ENCODE results near the gene AP3S2. TPM values are rescaled to one million over a fixed set of nuclear protein-coding genes. Genes with fewer than 3 reads are reported as not detected.
"Not testable (repeated sequence)": the region's sequence is repeated elsewhere in the genome, so short reads cannot be mapped to it uniquely, and the experiment has no call there.

The AP3S2 gene
- total RNA-seq, 1 donor from 2014 or later, result 20.6 TPM

DNA sequence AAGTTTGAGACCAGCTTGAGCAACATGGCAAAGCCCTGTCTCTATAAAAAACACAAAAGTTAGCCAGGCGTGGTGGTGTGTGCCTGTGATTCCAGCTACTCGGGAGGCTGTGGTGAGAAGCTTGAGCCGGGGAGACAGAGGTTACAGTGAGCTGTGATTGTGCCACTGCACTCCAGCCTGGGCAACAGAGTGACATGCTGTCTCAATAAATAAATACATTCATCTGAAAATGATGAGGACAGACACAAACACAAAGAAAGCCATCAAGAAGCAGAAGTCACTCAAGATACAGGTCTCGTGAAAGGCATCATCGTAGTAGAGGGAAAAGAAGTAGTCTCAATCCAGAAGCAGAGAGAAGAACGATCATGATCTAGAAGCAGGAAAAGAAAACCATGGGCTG lies 18.1 kb downstream of the AP3S2 start:
- DNase-seq (ENCODE audit: low spot score), result no peak
- H3K36me3 Mint-ChIP-seq (ENCODE audit: low read depth), result peaks cover 27% of the 10 kb centered on the region
- no peaks in the 10 kb centered on the region for H3K9me3 Mint-ChIP-seq
- H3K4me1 Mint-ChIP-seq (ENCODE audit: low read depth), result peaks cover 4% of the 10 kb centered on the region
- H3K4me3 Mint-ChIP-seq (ENCODE audit: low read depth), result no peak overlapping the region
- no peak overlapping the region for H3K27ac Mint-ChIP-seq
- intact Hi-C loops (cut with micrococcal nuclease), result loop anchor here (1.0 to 2.0 kb wide), 2 partner anchors 115 to 135 kb away; no protein-coding TSS in a partner anchor
- H3K27me3 Mint-ChIP-seq (ENCODE audit: low read depth), result no peaks in the 10 kb centered on the region

DNA sequence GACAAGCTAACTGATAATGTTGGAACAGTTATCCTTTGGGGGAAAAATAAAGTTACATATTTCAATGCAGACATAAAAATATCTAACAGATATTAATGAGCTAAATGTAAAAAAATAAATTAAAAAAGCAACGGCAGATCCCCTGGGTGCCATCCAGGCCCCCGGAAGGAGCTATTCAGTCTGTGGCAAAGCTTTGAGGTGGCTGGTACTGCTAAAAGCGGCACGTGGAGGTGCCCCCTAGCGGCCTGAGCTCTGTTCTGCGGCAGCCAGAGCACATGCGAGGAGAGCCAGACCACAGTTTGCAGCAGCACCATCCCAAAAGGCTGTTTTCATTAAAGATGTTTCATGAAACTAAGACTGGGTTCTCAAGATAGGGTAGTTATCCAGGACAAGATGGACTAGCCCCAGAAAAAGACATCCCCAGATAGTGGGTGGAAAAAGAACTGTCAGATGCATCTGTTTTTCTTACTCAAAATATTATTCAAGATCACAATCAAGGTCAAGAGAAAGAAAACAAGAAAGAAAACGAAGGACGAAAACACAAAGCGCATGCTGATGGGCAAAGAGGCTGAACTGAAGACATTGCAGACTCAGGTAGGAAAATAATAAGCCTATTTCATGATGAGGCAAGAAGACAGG lies 18.7 kb downstream of the AP3S2 start:
- Mint-ChIP-seq H3K36me3 (ENCODE audit: low read depth) (peaks cover 33% of the 10 kb centered on the region), H3K4me3 (ENCODE audit: low read depth) (no peak overlapping the region), H3K27ac (no peak overlapping the region), H3K27me3 (ENCODE audit: low read depth) (no peaks in the 10 kb centered on the region), H3K9me3 (no peaks in the 10 kb centered on the region), H3K4me1 (ENCODE audit: low read depth) (peaks cover 4% of the 10 kb centered on the region)
- intact Hi-C loops (cut with micrococcal nuclease), result loop anchor here (1.0 to 2.0 kb wide), 2 partner anchors 115 to 134 kb away; no protein-coding TSS in a partner anchor
- DNase-seq (ENCODE audit: low spot score), result peak; percentile 69

DNA sequence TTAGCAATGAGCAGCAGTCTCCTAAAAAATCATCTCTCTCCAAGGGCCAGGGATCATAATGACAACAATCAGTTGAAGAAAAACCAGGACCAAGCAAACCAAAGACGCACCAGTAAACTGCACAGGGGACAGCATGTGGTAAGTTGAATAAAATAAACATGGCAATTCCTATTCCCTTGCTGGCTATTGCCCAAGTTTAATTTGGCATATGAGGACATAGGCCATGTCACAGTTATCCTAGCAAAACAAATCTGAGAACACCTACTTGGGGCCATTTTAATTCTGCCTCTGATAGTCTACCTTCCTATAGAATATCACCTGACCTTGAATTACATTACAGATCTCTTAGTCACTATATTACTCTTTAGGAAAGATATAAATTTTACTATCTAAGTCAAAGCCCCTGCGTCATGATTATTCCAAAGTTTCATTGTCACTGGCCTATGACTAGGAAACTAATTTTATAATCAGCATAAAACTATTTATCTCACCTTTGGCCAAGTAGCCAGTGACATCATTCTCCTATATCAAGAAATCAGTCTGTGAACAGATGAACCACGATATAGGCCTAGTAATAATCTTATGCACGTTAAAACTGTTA lies 23.0 kb downstream of the AP3S2 start:
- Mint-ChIP-seq H3K27me3 (ENCODE audit: low read depth) (no peaks in the 10 kb centered on the region), H3K4me3 (ENCODE audit: low read depth) (no peak overlapping the region), H3K4me1 (ENCODE audit: low read depth) (peaks cover 4% of the 10 kb centered on the region), H3K9me3 (no peaks in the 10 kb centered on the region), H3K27ac (no peak overlapping the region), H3K36me3 (ENCODE audit: low read depth) (peaks cover 28% of the 10 kb centered on the region)
- no peak for DNase-seq (ENCODE audit: low spot score)
- intact Hi-C loops (cut with micrococcal nuclease), result no loop called here

DNA sequence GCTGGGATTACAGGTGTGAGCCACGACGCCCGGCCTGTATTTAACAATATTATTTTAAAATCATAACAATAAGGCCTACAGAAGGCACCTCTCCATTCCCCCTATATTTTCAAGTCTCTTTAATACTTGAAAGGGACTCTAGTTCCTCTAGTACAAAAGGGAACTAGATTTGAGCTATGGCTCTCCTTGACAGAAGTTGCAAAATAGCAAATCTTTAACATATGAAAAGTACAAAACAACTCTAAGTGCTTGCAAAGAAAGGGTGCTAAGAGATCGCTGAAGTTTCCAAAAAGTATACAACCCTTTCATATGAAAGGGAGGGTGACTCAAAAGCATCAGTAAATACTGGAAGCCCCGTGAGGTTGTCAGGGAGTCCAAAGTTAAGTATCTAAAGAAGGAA lies 23.8 kb downstream of the AP3S2 start:
- Mint-ChIP-seq H3K4me3 (ENCODE audit: low read depth) (no peak overlapping the region), H3K27ac (no peak overlapping the region), H3K9me3 (no peaks in the 10 kb centered on the region), H3K36me3 (ENCODE audit: low read depth) (peaks cover 23% of the 10 kb centered on the region), H3K4me1 (ENCODE audit: low read depth) (peaks cover under 1% of the 10 kb centered on the region), H3K27me3 (ENCODE audit: low read depth) (no peaks in the 10 kb centered on the region)
- no peak for DNase-seq (ENCODE audit: low spot score)
- intact Hi-C loops (cut with micrococcal nuclease), result no loop called here

DNA sequence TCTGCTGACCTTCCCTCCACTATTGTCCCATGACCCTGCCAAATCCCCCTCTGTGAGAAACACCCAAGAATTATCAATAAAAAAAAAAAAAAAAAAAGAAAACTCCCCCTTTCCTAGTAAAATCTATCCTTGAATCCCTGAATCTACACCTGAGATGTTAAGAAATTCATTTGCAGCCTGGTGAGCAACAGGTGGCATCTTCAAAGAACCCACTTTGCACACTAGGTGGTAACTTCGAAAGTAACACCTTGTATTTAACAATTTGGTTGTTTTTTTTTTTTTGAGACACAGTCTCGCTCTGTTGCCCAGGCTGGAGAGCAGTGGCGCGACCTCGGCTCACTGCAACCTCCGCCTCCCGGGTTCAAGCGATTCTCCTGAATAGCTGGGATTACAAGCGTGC lies 24.3 kb downstream of the AP3S2 start:
- H3K4me1 Mint-ChIP-seq (ENCODE audit: low read depth); H3K27me3 Mint-ChIP-seq (ENCODE audit: low read depth); intact Hi-C loops (cut with micrococcal nuclease); DNase-seq (ENCODE audit: low spot score); H3K27ac Mint-ChIP-seq; H3K4me3 Mint-ChIP-seq (ENCODE audit: low read depth); H3K9me3 Mint-ChIP-seq: not testable (repeated sequence)
- H3K36me3 Mint-ChIP-seq (ENCODE audit: low read depth), result peaks cover 22% of the 10 kb centered on the region

DNA sequence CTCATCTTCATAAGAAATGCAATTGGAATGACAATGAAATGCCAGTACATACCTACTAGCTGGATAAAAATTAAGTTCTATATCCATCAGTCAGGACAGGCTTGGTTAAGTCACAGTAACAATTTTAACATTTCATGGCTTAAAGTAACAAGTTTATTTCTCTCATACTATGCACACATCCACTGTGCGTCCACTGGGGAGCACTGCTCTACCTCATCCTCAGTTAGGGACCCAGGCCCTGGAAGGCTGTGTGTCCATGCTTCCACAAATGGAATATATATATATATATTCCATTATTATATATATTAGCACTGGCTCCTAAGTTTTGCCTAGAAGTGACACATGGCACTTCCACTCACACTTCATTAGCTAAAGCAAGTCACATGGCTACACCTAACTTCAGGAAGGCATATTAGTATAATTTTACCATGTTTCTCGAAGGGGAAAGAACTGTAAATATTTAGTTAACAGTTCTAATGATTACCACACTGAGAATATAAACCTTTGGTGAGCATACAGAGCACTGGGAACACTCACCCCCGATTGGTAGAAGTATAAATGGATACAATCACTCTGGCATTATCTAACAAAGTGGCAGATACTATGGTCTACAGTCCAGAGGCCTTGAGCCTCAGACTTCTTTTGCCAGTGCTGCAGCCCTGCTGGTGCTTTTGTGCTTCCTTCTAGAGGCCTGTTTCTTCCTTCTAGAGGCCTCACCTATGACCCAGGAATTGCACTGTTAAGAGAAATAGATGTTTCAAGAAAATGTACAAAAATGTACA lies 28.6 kb downstream of the AP3S2 start:
- no peak overlapping the region for H3K4me3 Mint-ChIP-seq (ENCODE audit: low read depth)
- H3K27ac Mint-ChIP-seq, result no peak overlapping the region
- intact Hi-C loops (cut with micrococcal nuclease), result no loop called here
- no peaks in the 10 kb centered on the region for H3K27me3 Mint-ChIP-seq (ENCODE audit: low read depth)
- H3K9me3 Mint-ChIP-seq, result no peaks in the 10 kb centered on the region
- H3K36me3 Mint-ChIP-seq (ENCODE audit: low read depth), result peaks cover 22% of the 10 kb centered on the region
- peaks cover 8% of the 10 kb centered on the region for H3K4me1 Mint-ChIP-seq (ENCODE audit: low read depth)
- DNase-seq (ENCODE audit: low spot score), result no peak

DNA sequence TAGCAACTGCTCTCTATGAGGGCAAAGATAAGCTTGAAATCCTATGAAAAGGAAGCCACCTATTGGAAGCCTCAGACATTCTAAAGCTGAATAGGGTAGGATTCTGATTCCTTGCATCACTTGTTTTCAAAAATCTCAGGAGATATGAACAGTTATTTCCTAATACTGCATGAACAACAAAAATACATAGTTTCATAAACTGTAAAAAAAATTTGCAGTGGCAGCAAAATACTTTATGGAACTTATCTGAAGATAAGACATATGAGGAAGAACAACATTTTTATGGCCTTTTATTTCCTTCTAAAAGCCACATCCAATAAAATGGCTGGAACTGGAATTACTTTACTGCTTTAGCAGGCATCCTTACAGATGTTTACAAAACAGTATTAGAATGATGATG lies 29.9 kb downstream of the AP3S2 start:
- peaks cover 9% of the 10 kb centered on the region for H3K4me1 Mint-ChIP-seq (ENCODE audit: low read depth)
- H3K27me3 Mint-ChIP-seq (ENCODE audit: low read depth), result no peaks in the 10 kb centered on the region
- DNase-seq (ENCODE audit: low spot score), result no peak
- H3K4me3 Mint-ChIP-seq (ENCODE audit: low read depth), result no peak overlapping the region
- peaks cover 19% of the 10 kb centered on the region for H3K36me3 Mint-ChIP-seq (ENCODE audit: low read depth)
- no peak overlapping the region for H3K27ac Mint-ChIP-seq
- H3K9me3 Mint-ChIP-seq, result no peaks in the 10 kb centered on the region
- intact Hi-C loops (cut with micrococcal nuclease), result no loop called here

DNA sequence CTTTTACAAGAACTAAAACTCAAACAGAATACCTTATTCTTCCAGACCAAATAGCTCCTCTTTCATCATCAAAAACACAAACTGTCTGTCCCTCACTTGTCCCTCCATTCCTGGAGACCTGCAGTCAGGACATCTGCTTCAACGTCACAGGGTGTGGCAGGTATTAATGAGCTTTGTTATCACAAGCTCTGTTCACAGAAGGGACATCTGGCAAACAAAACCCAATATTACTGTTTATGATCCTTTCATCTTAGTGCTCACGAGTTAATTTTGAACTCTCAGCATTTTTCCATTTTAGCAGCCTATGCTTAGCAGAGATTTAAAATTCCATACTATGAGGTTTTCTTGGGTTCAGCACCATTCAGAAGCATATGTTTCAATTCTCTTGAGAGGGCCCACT lies 32.9 kb downstream of the AP3S2 start:
- Mint-ChIP-seq H3K4me1 (ENCODE audit: low read depth) (peaks cover 9% of the 10 kb centered on the region), H3K4me3 (ENCODE audit: low read depth) (no peak overlapping the region), H3K36me3 (ENCODE audit: low read depth) (peaks cover 28% of the 10 kb centered on the region), H3K27ac (no peak overlapping the region), H3K9me3 (no peaks in the 10 kb centered on the region), H3K27me3 (ENCODE audit: low read depth) (no peaks in the 10 kb centered on the region)
- intact Hi-C loops (cut with micrococcal nuclease), result no loop called here
- no peak for DNase-seq (ENCODE audit: low spot score)

DNA sequence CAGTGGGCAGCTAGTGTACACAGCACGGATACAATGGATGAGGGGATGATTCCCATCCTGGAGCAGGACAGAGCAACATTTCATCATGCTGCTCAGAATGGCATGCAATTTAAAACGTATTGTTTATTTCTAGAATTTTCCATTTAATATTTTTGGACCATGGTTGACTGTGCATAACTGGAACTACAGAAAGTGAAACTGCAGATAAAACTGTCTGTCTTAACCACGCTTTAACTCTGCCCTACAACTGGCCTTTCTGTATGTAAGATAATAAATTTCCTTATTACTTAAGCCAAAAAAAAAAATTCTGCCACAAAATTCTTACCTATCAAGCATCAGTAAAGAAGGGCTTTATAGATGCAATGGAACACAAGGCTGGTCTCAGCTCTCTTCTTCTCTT lies 33.4 kb downstream of the AP3S2 start:
- intact Hi-C loops (cut with micrococcal nuclease), result no loop called here
- no peak overlapping the region for H3K27ac Mint-ChIP-seq
- no peaks in the 10 kb centered on the region for H3K9me3 Mint-ChIP-seq
- H3K4me3 Mint-ChIP-seq (ENCODE audit: low read depth), result no peak overlapping the region
- H3K27me3 Mint-ChIP-seq (ENCODE audit: low read depth), result no peaks in the 10 kb centered on the region
- DNase-seq (ENCODE audit: low spot score), result no peak
- peaks cover 9% of the 10 kb centered on the region for H3K4me1 Mint-ChIP-seq (ENCODE audit: low read depth)
- H3K36me3 Mint-ChIP-seq (ENCODE audit: low read depth), result peaks cover 24% of the 10 kb centered on the region

DNA sequence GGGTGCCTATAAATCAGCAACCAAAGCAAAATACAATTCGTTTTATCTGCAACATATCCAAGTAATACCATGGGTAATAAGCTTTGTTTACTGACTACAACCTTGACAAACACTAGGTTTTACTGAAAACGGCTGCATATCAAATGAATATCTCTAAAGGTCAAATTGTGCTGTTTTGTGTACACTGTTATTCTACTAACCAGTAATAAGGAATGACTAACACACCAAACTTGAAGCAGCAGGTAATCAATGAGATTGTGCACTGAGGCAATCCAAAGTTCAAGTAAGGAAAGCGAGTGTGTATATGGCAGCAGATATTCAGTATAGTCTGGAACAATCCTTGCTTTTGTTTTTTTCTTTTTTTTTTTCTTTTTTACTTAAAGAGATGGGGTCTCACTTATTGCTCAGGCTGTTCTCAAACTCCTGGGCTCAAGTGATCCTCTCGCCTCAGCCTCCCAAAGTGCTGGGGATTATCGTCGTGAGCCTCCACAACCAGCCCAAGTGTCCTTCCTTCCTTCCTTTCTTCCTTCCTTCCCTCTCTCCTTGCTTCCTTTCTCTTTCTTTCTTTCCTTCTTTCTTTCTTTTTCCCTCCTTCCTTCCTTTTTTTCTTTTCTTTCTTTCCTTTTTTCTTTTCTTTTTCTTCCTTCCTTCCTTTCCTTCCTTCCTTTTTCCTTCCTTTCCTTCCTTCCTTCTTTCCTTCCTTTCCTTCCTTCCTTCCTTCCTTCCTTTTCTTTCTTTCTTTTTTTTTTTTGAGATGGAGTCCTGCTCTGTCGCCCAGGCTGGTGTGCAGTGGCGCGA lies 34.9 kb downstream of the AP3S2 start:
- peaks cover 9% of the 10 kb centered on the region for H3K4me1 Mint-ChIP-seq (ENCODE audit: low read depth)
- H3K27ac Mint-ChIP-seq, result no peak overlapping the region
- H3K9me3 Mint-ChIP-seq, result no peaks in the 10 kb centered on the region
- no peaks in the 10 kb centered on the region for H3K27me3 Mint-ChIP-seq (ENCODE audit: low read depth)
- no peak for DNase-seq (ENCODE audit: low spot score)
- H3K4me3 Mint-ChIP-seq (ENCODE audit: low read depth), result no peak overlapping the region
- H3K36me3 Mint-ChIP-seq (ENCODE audit: low read depth), result peaks cover 20% of the 10 kb centered on the region
- intact Hi-C loops (cut with micrococcal nuclease), result no loop called here

DNA sequence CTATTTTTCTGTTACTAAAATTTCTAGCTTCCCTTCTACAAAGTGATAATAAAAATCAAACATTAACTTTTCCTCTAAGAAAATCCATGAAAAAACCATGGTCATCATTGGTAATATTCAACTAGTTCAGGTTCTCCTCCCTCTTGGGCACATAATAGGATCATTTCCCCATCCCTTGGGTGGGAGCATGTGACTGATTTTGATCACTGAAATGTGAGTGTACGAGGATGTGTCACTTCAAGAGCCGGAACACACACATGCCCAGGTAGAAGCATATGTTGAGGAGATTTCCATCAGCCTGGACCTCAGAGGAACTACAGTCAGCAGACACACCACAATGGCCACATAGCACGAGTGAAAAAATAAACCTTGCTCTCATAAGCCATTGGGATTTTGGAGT lies 36.1 kb downstream of the AP3S2 start:
- H3K9me3 Mint-ChIP-seq, result no peaks in the 10 kb centered on the region

DNA sequence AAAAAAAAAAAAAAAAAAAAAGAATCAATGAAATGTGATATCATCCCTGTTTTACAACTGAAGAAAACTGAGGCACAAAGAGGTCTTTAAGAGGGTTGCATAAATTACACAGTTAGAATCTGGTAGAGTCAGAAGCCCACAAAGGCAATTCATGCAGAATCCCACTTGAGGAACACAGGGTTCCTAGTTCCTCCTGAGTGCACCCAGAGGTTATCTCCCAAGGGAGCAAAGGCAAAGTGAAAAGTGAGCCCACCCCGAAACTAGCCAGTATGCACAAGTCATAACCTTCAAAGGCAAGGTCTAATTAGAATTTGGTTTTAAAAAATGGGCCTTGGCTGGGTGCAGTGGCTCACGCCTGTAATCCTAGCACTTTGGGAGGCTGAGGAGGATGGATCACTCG lies 37.8 kb downstream of the AP3S2 start:
- Mint-ChIP-seq H3K36me3 (ENCODE audit: low read depth) (peaks cover 25% of the 10 kb centered on the region), H3K4me3 (ENCODE audit: low read depth) (no peak overlapping the region), H3K9me3 (no peaks in the 10 kb centered on the region), H3K27me3 (ENCODE audit: low read depth) (no peaks in the 10 kb centered on the region), H3K4me1 (ENCODE audit: low read depth) (peaks cover 19% of the 10 kb centered on the region), H3K27ac (no peak overlapping the region)
- DNase-seq (ENCODE audit: low spot score), result no peak
- intact Hi-C loops (cut with micrococcal nuclease), result no loop called here

More for the DNA sequence above, 36.1 kb downstream of the AP3S2 start:
- intact Hi-C loops (cut with micrococcal nuclease), result no loop called here
- H3K27ac Mint-ChIP-seq, result no peak overlapping the region
- H3K4me1 Mint-ChIP-seq (ENCODE audit: low read depth), result peaks cover 9% of the 10 kb centered on the region
- peaks cover 20% of the 10 kb centered on the region for H3K36me3 Mint-ChIP-seq (ENCODE audit: low read depth)
- no peaks in the 10 kb centered on the region for H3K27me3 Mint-ChIP-seq (ENCODE audit: low read depth)
- no peak overlapping the region for H3K4me3 Mint-ChIP-seq (ENCODE audit: low read depth)
- no peak for DNase-seq (ENCODE audit: low spot score)

Measured in activated T-helper 2 cell treated with anti-CD3 and anti-CD28 coated beads, Interferon-gamma antibody, Interleukin-2, Interleukin-4, amounts not matched to agents 10 μg/mL and 5 μg/mL and 100 μg/mL, durations not matched to agents 14 hours and 24 hours and 36 hours (primary cell).